HepG2 (cell line): ENCODE measurements around the gene DRAP1. TPM values are rescaled to one million over a fixed set of nuclear protein-coding genes. Genes with fewer than 3 reads are reported as not detected.

Experiments used
- ATF7 ChIP-seq, 2 experiments: fragments of 450-650 bp in 1 of 2; sonication (generic) in 1 of 2; formaldehyde crosslinking in 1 of 2; IDR thresholded peaks; 2 replicates each; pipeline versions ENCODE4 v1.4.0 to v1.6.1; 2016 to 2020; ENCODE audit warnings: antibody characterized with exemption in 1 of 2, mild to moderate bottlenecking in 1 of 2, missing genetic modification reagents in 1 of 2
- ATM ChIP-seq: fragments of 450-650 bp; IDR thresholded peaks from 2 replicates; pipeline ENCODE4 v1.7.1; 2017; ENCODE audit warnings: mild to moderate bottlenecking, borderline replicate concordance
- BRCA1 ChIP-seq: sonication (generic); formaldehyde crosslinking; IDR thresholded peaks from 2 replicates; pipeline ENCODE4 v1.4.0; 2020; ENCODE audit warnings: missing genetic modification reagents
- FOXK2 ChIP-seq: fragments of 450-650 bp; IDR thresholded peaks from 2 replicates; pipeline ENCODE4 v1.6.1; 2016
- HOXD1 ChIP-seq: sonication (generic); formaldehyde crosslinking; IDR thresholded peaks from 2 replicates; pipeline ENCODE4 v1.5.0; 2020; ENCODE audit warnings: missing genetic modification reagents
- IRF2 ChIP-seq: IDR thresholded peaks from 2 replicates; pipeline ENCODE4 v1.6.1; 2018; ENCODE audit warnings: missing genetic modification reagents, missing compliant biosample characterization
- MAF1 ChIP-seq: sonication (generic); formaldehyde crosslinking; IDR thresholded peaks from 2 replicates; pipeline ENCODE4 v1.5.0; 2020; ENCODE audit warnings: missing genetic modification reagents, borderline replicate concordance
- MED13 ChIP-seq: sonication (generic); formaldehyde crosslinking; IDR thresholded peaks from 2 replicates; pipeline ENCODE4 v1.5.0; 2020; ENCODE audit warnings: missing genetic modification reagents
- NFE2 ChIP-seq: sonication (generic); formaldehyde crosslinking; IDR thresholded peaks from 2 replicates; pipeline ENCODE4 v1.4.0; 2020; ENCODE audit warnings: missing genetic modification reagents
- POLR2AphosphoS5 ChIP-seq: IDR thresholded peaks from 2 replicates; pipeline ENCODE4 v1.6.1; 2012; ENCODE audit warnings: low read depth, low read length
- SAP130 ChIP-seq: IDR thresholded peaks from 2 replicates; pipeline ENCODE4 v1.6.1; 2016; ENCODE audit warnings: low read depth
- SMARCE1 ChIP-seq: fragments of 450-650 bp; IDR thresholded peaks from 2 replicates; pipeline ENCODE4 v1.6.1; 2017; ENCODE audit warnings: borderline replicate concordance
- TCF12 ChIP-seq, 2 experiments: fragments of 450-650 bp in 1 of 2; sonication (generic) in 1 of 2; formaldehyde crosslinking in 1 of 2; IDR thresholded peaks; 2 replicates each; pipeline versions ENCODE4 v1.6.1 to v1.8.0; 2017 to 2022; ENCODE audit warnings: antibody characterized with exemption in 1 of 2, mild to moderate bottlenecking in 1 of 2, missing genetic modification reagents in 1 of 2, moderate library complexity in 1 of 2
- USF2 ChIP-seq, 2 experiments: sonication (generic) in 1 of 2; formaldehyde crosslinking in 1 of 2; IDR thresholded peaks; 2 replicates each; pipeline versions ENCODE4 v1.5.1 to v1.6.1; 2011 to 2020; ENCODE audit warnings: borderline replicate concordance in 1 of 2, low read depth in 1 of 2, low read length in 1 of 2, mild to moderate bottlenecking in 1 of 2, missing genetic modification reagents in 1 of 2, moderate library complexity in 1 of 2
- WIZ ChIP-seq: sonication (generic); formaldehyde crosslinking; IDR thresholded peaks from 2 replicates; pipeline ENCODE4 v1.5.1; 2020; ENCODE audit warnings: mild to moderate bottlenecking, missing genetic modification reagents
- YEATS4 ChIP-seq: sonication (generic); formaldehyde crosslinking; IDR thresholded peaks from 2 replicates; pipeline ENCODE4 v1.4.0; 2020; ENCODE audit warnings: missing genetic modification reagents, borderline replicate concordance
- ZBTB39 ChIP-seq: sonication (generic); formaldehyde crosslinking; IDR thresholded peaks from 2 replicates; pipeline ENCODE4 v1.5.0; 2020; ENCODE audit warnings: missing genetic modification reagents
- ZFP1 ChIP-seq: IDR thresholded peaks from 2 replicates; pipeline ENCODE4 v1.6.1; 2016
- ZFX ChIP-seq: sonication (generic); formaldehyde crosslinking; IDR thresholded peaks from 2 replicates; pipeline ENCODE4 v1.4.0; 2020; ENCODE audit warnings: mild to moderate bottlenecking, low read depth, missing genetic modification reagents, moderate library complexity
- ZNF234 ChIP-seq: sonication (generic); formaldehyde crosslinking; conservative IDR thresholded peaks from 2 replicates; pipeline ENCODE4 v1.5.1; 2020; ENCODE audit warnings: mild to moderate bottlenecking, missing genetic modification reagents
- ZNF354B ChIP-seq: sonication (generic); formaldehyde crosslinking; IDR thresholded peaks from 2 replicates; pipeline ENCODE4 v1.8.0; 2022; ENCODE audit warnings: mild to moderate bottlenecking, missing genetic modification reagents
- ZNF432 ChIP-seq: sonication (generic); formaldehyde crosslinking; IDR thresholded peaks from 2 replicates; pipeline ENCODE4 v1.5.0; 2020; ENCODE audit warnings: missing genetic modification reagents, mild to moderate bottlenecking, borderline replicate concordance
- ZNF607 ChIP-seq: sonication (generic); formaldehyde crosslinking; IDR thresholded peaks from 2 replicates; pipeline ENCODE4 v1.5.1; 2020; ENCODE audit warnings: missing genetic modification reagents, mild to moderate bottlenecking, borderline replicate concordance
- ZNF674 ChIP-seq: sonication (generic); formaldehyde crosslinking; IDR thresholded peaks from 2 replicates; pipeline ENCODE4 v1.5.0; 2020; ENCODE audit warnings: low read depth, mild to moderate bottlenecking, missing genetic modification reagents
- polyA plus RNA-seq, 8 experiments: library from polyadenylated mRNA; depleted of rRNA in 3 of 8; stranded (reverse) in 7 of 8; unstranded in 1 of 8; fragments of >200 nt; fragmentation: Illumina TruSeq in 4 of 8; extraction: Trizol in 4 of 8; gene quantifications; 2 replicates each; pipeline versions ENCODE4 v1.2.1 to v1.2.3, GENCODE V29; 2011 to 2016; ENCODE audit warnings: low read depth in 4 of 8, missing spikeins in 1 of 8, mixed read lengths in 1 of 8; ENCODE audit not compliant: insufficient read depth in 1 of 8
- total RNA-seq, 5 experiments: library from RNA; depleted of rRNA; stranded (reverse); fragments of >200 nt; fragmentation: Illumina TruSeq; extraction: Trizol; gene quantifications; 2 replicates each; pipeline ENCODE4 v1.2.3, GENCODE V29; 2016; ENCODE audit warnings: low read depth in 1 of 5
- TF ChIP-seq, protein P1 (sequence below): sonication (generic); formaldehyde crosslinking; IDR thresholded peaks from 2 replicates; pipeline ENCODE4 v1.4.0; 2020; ENCODE audit warnings: missing genetic modification reagents, low read depth, mild to moderate bottlenecking, borderline replicate concordance

The DRAP1 gene
- total and polyA plus RNA-seq, 2 of the 13 experiments (the other 11 are each of a cell fraction or from before 2014, with no cell fraction given) = 46.8 to 52.3 TPM

DNA sequence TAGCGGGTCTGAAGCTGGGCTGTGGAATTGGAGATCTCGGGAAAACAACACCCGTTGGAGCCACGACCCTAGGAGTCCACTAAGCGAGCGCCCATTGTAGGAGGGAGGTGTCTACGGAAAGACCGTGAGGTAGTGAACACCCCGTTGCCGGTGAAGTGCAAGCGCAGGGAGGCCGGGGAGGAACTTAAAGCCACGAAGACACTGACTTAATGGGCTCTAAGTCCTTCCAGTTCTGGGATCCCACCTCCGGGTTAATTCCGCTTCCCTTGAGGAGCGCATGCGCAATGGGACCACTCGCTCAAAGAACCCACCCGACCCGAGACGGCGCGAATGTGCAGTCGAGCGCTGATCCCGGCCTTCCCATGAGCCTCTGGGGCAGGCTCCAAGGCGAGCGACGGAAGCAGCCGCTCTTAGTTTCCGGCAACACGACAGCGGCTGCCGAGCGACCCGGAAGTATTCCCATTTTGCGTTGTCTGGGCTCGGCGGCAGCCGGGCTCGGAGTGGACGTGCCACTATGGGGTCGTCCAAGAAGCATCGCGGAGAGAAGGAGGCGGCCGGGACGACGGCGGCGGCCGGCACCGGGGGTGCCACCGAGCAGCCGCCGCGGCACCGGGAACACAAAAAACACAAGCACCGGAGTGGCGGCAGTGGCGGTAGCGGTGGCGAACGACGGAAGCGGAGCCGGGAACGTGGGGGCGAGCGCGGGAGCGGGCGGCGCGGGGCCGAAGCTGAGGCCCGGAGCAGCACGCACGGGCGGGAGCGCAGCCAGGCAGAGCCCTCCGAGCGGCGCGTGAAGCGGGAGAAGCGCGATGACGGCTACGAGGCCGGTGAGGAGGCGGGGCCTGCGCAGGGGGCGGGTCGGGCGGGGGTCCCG lies 42.3 kb downstream of the DRAP1 start, which contains the start of gene SART1 (continued):
- no peak for TF ChIP-seq USF2 (IDR thresholded peaks at IDR 0.05; ENCODE audit: low read depth, low read length)
- no peak for TF ChIP-seq USF2 (CRISPR knock-in tag; IDR thresholded peaks at IDR 0.05; ENCODE audit: borderline replicate concordance)
- no peak for TF ChIP-seq ZNF607 (CRISPR knock-in tag)
- no peak for TF ChIP-seq BRCA1
- TF ChIP-seq SAP130 = peak; percentile 99
- no peak for TF ChIP-seq ZNF354B (CRISPR knock-in tag)
- TF ChIP-seq ZNF234 = no peak; the same call in 1 of the 2 replicates
- no peak for TF ChIP-seq ZNF674
- TF ChIP-seq HOXD1 (CRISPR knock-in tag) = 0 out of 2 replicates have a peak, but pooled peaks have one; percentile 63
- TF ChIP-seq WIZ = 0 out of 2 replicates have a peak, but pooled peaks have one; percentile 56
- no peak for TF ChIP-seq ZBTB39
- no peak for TF ChIP-seq ATM
- TF ChIP-seq ZFX (CRISPR knock-in tag) = peak; percentile 95
- 0 out of 2 replicates have a peak, but pooled peaks have one; percentile 24 for TF ChIP-seq MED13 (CRISPR knock-in tag)
- no peak for TF ChIP-seq ZNF432 (CRISPR knock-in tag)
- peak; percentile 97 for TF ChIP-seq IRF2 (CRISPR knock-in tag)
- TF ChIP-seq YEATS4 = peak; percentile 88
- TF ChIP-seq ATF7 (IDR thresholded peaks at IDR 0.05) = no peak
- TF ChIP-seq ATF7 (CRISPR knock-in tag; IDR thresholded peaks at IDR 0.05) = 0 out of 2 replicates have a peak, but pooled peaks have one; percentile 23
- peak; percentile 96 for TF ChIP-seq POLR2AphosphoS5
- TF ChIP-seq SMARCE1 = no peak
- no peak for TF ChIP-seq NFE2 (CRISPR knock-in tag)
- peak; percentile 68; the same call in 1 of the 2 replicates for TF ChIP-seq MAF1 (CRISPR knock-in tag)
- no peak for TF ChIP-seq TCF12 (IDR thresholded peaks at IDR 0.05)
- TF ChIP-seq TCF12 (CRISPR knock-in tag; IDR thresholded peaks at IDR 0.05) = peak; percentile 86
- peak; percentile 98 for TF ChIP-seq FOXK2
- no peak for TF ChIP-seq ZFP1 (CRISPR knock-in tag)
- TF ChIP-seq, protein P1, sequence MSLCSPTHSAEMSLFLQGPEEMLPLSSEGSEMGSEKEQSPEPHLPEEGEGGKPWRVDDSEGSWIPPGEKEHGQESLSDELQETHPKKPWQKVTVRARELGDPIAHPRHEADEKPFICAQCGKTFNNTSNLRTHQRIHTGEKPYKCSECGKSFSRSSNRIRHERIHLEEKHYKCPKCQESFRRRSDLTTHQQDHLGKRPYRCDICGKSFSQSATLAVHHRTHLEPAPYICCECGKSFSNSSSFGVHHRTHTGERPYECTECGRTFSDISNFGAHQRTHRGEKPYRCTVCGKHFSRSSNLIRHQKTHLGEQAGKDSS = no peak; the same call in 1 of the 2 replicates
